DND-41 (cell line): ENCODE results near the gene SLC39A11.
"Not testable (repeated sequence)": the region's sequence is repeated elsewhere in the genome, so short reads cannot be mapped to it uniquely, and the experiment has no call there.

Source experiments
- EZH2 ChIP-seq: IDR thresholded peaks from 3 replicates; pipeline ENCODE4 v1.6.1; 2012; ENCODE audit warnings: borderline replicate concordance, low read depth, mild to moderate bottlenecking, moderate library complexity, low read length, inconsistent platforms; ENCODE audit not compliant: severe bottlenecking
- TF ChIP-seq, protein P1 (sequence below): IDR thresholded peaks from 2 replicates; pipeline ENCODE4 v1.5.1; 2012; ENCODE audit warnings: borderline replicate concordance, low read length, moderate library complexity, mild to moderate bottlenecking; ENCODE audit not compliant: poor library complexity, severe bottlenecking; ENCODE audit errors: extremely low read depth

DNA sequence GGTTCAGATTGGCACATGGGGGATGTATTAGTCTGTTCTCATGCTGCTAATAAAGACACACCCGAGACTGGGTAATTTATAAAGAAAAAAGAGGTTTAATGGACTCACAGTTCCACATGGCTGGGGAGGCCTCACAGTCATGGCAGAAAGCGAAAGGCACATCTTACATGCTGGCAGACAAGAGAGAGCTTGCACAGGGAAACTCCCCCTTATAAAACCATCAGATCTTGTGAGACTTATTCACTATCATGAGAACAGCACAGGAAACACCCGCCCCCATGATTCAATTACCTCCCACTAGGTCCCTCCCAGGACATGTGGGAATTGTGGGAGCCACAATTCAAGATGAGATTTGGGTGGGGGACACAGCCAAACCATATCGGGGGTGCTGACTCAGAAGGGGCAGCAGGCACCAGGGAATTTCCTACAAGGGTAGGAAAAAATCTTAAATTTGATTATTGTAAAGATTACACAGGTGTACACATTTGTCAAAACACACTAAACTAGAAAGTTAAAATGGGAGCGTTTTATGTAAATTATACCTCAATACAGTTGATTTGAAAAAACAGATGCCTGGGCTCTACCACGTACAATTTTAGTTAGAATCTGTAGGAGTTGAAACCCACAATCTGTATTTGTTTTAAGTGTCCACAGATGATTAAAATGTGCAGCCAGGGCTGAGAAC, 99.6 kb downstream of the SLC39A11 start:
- TF ChIP-seq, protein P1, sequence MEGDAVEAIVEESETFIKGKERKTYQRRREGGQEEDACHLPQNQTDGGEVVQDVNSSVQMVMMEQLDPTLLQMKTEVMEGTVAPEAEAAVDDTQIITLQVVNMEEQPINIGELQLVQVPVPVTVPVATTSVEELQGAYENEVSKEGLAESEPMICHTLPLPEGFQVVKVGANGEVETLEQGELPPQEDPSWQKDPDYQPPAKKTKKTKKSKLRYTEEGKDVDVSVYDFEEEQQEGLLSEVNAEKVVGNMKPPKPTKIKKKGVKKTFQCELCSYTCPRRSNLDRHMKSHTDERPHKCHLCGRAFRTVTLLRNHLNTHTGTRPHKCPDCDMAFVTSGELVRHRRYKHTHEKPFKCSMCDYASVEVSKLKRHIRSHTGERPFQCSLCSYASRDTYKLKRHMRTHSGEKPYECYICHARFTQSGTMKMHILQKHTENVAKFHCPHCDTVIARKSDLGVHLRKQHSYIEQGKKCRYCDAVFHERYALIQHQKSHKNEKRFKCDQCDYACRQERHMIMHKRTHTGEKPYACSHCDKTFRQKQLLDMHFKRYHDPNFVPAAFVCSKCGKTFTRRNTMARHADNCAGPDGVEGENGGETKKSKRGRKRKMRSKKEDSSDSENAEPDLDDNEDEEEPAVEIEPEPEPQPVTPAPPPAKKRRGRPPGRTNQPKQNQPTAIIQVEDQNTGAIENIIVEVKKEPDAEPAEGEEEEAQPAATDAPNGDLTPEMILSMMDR = not testable (repeated sequence)
- TF ChIP-seq EZH2 = not testable (repeated sequence)
